Kidney epithelial cell (primary cell): Measurements from ENCODE around the gene GNAI2. TPM values are rescaled to one million over a fixed set of nuclear protein-coding genes. Genes with fewer than 3 reads are reported as not detected.
A peak's percentile ranks its signal among the peaks of the same experiment; 100 is the strongest.
"Not testable (repeated sequence)": the region's sequence is repeated elsewhere in the genome, so short reads cannot be mapped to it uniquely, and the experiment has no call there.

Source experiments
- DNase-seq: peaks from one replicate; pipeline ENCODE4 v3.0.0-alpha.2; 2010; ENCODE audit warnings: low read depth
- H3K27me3 ChIP-seq: 2 replicates; pipeline ENCODE4 v1.6.0; 2011; ENCODE audit warnings: low read length; ENCODE audit not compliant: control insufficient read depth, insufficient read depth
- H3K36me3 ChIP-seq: 2 replicates; pipeline ENCODE4 v1.5.1; 2011; ENCODE audit warnings: low read length; ENCODE audit not compliant: control insufficient read depth, insufficient read depth
- H3K4me3 ChIP-seq: 2 replicates; pipeline ENCODE4 v1.5.1; 2011; ENCODE audit warnings: low read depth, mild to moderate bottlenecking, control low read depth, low read length
- total RNA-seq: library from RNA; depleted of rRNA; stranded (reverse); fragments of >200 nt; gene quantifications from 2 replicates; pipeline ENCODE4 v1.2.3, GENCODE V29; 2015
- TF ChIP-seq, protein P1 (sequence below): IDR thresholded peaks from 2 replicates; pipeline ENCODE4 v1.5.1; 2011; ENCODE audit warnings: mild to moderate bottlenecking, moderate library complexity, low read length, control low read depth, inconsistent platforms; ENCODE audit not compliant: insufficient read depth, poor library complexity, severe bottlenecking

Gene GNAI2
- total RNA-seq, 1 donor from 2014 or later, result 208 TPM

DNA sequence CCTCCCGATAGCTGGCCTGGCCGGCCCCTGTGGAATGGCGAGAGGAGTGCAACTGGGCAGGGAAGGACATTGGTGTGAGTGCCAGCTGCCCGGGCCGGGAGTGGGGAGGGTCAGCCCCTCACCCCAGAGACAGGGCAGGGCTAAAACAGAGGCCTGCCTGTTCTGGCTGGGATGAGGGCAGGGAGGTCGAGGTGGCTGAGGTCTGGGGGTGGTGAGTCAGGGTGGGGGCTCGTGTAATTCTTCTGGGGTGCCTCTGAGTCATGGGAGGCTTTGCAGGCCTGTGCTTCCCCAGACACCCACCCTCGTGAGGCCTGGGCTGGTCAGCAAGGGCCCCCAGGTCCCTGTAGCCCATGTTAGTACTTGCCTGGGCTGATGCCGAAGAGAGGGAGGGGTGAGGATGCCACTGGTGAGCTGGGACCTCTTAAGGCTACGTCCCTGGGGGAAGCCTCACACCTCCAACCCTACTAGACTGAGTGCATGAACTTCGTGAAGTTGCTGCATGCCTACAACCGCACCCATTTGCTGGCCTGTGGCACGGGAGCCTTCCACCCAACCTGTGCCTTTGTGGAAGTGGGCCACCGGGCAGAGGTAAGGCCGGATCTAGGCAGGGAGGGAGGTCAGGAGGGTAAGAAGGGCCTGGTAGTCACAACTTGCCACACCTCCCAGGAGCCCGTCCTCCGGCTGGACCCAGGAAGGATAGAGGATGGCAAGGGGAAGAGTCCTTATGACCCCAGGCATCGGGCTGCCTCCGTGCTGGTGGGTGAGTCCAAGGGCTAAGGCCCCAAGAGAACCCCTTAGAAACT is 34.6 kb downstream of the GNAI2 start:
- TF ChIP-seq, protein P1, sequence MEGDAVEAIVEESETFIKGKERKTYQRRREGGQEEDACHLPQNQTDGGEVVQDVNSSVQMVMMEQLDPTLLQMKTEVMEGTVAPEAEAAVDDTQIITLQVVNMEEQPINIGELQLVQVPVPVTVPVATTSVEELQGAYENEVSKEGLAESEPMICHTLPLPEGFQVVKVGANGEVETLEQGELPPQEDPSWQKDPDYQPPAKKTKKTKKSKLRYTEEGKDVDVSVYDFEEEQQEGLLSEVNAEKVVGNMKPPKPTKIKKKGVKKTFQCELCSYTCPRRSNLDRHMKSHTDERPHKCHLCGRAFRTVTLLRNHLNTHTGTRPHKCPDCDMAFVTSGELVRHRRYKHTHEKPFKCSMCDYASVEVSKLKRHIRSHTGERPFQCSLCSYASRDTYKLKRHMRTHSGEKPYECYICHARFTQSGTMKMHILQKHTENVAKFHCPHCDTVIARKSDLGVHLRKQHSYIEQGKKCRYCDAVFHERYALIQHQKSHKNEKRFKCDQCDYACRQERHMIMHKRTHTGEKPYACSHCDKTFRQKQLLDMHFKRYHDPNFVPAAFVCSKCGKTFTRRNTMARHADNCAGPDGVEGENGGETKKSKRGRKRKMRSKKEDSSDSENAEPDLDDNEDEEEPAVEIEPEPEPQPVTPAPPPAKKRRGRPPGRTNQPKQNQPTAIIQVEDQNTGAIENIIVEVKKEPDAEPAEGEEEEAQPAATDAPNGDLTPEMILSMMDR, result no peak
- no peak overlapping the region for H3K4me3 ChIP-seq
- H3K27me3 ChIP-seq, result peaks cover 22% of the 10 kb centered on the region
- no peaks in the 10 kb centered on the region for H3K36me3 ChIP-seq
- no peak for DNase-seq

DNA sequence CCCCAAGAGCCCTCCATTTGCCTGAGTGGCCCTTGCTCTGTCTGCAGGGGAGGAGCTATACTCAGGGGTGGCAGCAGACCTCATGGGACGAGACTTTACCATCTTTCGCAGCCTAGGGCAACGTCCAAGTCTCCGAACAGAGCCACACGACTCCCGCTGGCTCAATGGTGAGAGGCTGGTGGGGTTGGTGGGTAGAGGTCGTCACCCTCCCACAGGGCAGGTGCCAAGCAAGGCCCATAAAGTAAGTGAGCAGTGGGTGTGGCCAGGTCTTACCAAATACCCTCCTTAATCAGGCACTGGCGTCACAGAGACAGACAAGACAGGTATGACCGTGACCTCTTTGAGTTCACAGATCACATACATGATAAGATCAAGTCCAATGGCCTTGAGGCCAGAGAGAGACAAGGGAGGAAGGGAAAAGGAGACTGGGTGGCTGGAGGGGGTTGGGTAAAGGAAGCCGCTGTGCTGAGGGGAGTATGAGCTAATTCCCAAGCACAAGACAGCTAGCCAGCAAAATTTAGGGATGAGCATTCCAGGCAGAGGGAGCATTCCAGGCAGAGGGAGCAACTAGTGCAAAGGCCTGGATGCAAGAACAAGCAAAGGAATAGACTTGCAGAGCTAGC is 35.4 kb downstream of the GNAI2 start:
- DNase-seq, result no peak
- Histone ChIP-seq H3K4me3 (no peak overlapping the region), H3K36me3 (no peaks in the 10 kb centered on the region), H3K27me3 (peaks cover 30% of the 10 kb centered on the region)
- TF ChIP-seq, protein P1, result no peak

DNA sequence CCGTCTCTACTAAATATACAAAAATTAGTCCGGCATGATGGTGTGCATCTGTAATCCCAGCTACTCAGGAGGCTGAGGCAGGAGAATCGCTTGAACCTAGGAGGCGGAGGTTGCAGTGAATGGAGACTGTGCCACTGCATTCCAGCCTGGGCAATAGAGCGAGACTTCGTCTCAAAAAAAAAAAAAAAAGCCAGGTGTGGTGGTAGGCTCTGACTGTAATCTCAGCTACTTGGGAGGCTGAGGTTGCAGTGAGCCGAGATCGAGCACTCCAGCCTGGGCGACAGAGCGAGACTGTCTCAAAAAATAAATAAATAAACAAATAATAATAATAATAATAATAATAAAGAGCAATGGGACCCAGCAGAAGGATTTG is 36.5 kb downstream of the GNAI2 start:
- H3K4me3 ChIP-seq, result not testable (repeated sequence)

DNA sequence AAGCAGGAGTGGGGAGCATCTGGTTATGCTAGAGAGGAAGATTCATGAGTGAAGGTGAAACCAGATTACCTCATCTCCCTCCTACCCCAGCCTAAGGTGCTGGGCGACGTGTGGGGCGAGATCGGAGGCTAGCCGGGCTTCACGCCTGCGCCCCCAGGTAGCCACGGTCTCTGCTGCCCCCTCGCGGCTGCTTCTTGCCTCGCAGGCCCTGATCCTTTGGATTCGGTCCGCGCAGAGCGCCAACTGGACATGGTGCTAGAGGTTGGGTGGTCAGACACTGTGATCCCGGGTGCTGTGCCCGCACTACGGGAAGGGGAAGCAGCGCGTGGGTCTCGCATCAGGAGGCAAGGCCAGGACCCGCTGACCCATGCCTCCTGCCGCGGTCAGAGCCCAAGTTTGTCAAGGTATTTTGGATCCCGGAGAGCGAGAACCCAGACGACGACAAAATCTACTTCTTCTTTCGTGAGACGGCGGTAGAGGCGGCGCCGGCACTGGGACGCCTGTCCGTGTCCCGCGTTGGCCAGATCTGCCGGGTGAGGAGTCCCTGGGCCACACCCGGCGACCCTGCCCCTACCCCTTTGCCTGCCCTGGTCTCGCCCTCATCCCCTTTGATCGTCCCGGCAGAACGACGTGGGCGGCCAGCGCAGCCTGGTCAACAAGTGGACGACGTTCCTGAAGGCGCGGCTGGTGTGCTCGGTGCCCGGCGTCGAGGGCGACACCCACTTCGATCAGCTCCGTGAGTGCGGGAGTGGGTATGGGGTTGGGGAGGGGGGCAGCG is 37.1 kb downstream of the GNAI2 start:
- DNase-seq, result peak; percentile 28
- Histone ChIP-seq H3K27me3 (peaks cover 35% of the 10 kb centered on the region), H3K4me3 (peak overlapping the region; percentile 13), H3K36me3 (no peaks in the 10 kb centered on the region)
- TF ChIP-seq, protein P1, result peak; percentile 95

More for the DNA sequence above, 36.5 kb downstream of the GNAI2 start:
- peaks cover 35% of the 10 kb centered on the region for H3K27me3 ChIP-seq
- not testable (repeated sequence) for H3K36me3 ChIP-seq, DNase-seq

DNA sequence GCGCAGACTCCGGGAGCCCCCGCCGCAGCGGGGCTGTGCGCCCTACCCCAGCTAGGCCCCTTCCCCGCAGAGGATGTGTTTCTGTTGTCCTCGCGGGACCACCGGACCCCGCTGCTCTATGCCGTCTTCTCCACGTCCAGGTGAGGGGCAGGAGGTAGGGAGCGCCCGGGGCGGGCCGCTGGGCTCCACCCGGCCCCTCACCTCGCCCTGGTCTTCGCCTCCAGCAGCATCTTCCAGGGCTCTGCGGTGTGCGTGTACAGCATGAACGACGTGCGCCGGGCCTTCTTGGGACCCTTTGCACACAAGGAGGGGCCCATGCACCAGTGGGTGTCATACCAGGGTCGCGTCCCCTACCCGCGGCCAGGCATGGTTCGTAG is 37.7 kb downstream of the GNAI2 start:
- Histone ChIP-seq H3K4me3 (no peak overlapping the region), H3K27me3 (peaks cover 35% of the 10 kb centered on the region), H3K36me3 (no peaks in the 10 kb centered on the region)
- no peak for DNase-seq
- TF ChIP-seq, protein P1, result no peak
